ENCODE data around the gene CROCC2. TPM values are rescaled to one million over a fixed set of nuclear protein-coding genes. Genes with fewer than 3 reads are reported as not detected.

The CROCC2 gene
- polyA plus RNA-seq, 1 of the 3 experiments (the other 2 are of a cell fraction): not detected

DNA sequence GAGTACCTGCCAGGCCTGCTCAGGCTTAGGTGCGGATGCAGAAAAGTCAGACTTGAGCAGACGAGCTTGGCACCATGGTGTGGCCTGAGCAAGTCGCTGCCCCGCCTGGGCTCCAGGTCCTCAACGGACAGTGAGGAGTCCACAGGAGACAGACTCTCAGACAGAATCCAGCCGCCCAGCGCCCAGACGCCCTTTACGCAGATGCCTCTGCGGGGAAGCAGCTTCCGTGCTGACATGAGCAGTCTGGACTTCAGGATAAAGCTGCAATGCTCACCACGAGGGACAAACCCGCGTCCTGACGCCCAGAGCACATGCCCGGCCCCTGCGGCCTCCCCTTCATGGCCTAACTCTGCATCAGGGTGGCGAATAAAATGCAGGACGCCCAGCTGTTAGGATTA lies 6.7 kb upstream of the CROCC2 start:
- TF ChIP-seq GATA2 (CRISPR knock-in tag; IDR thresholded peaks at IDR 0.05): no peak
- no peak for TF ChIP-seq NRF1 (IDR thresholded peaks at IDR 0.05; ENCODE audit: low read depth, low read length)
- no peak for TF ChIP-seq MXI1 (IDR thresholded peaks at IDR 0.05; ENCODE audit: low read depth, low read length)
- TF ChIP-seq EZH2phosphoT487 (IDR thresholded peaks at IDR 0.05; ENCODE audit: borderline replicate concordance, low read depth): no peak
- no peak for TF ChIP-seq REST (IDR thresholded peaks at IDR 0.05; ENCODE audit: low read depth, low read length)
- TF ChIP-seq SMC3 (IDR thresholded peaks at IDR 0.05; ENCODE audit: low read depth, low read length): no peak
- no peak for TF ChIP-seq YY1 (IDR thresholded peaks at IDR 0.05; ENCODE audit: low read depth)
- no peak for TF ChIP-seq ELF1 (IDR thresholded peaks at IDR 0.05)
- no peak for TF ChIP-seq FOXM1 (IDR thresholded peaks at IDR 0.05; ENCODE audit: low read depth)
- no peak for TF ChIP-seq JUND (IDR thresholded peaks at IDR 0.05)
- no peak for TF ChIP-seq TEAD4 (IDR thresholded peaks at IDR 0.05; ENCODE audit: borderline replicate concordance, insufficient read depth)
- no peak for TF ChIP-seq SIN3A (IDR thresholded peaks at IDR 0.05; ENCODE audit: borderline replicate concordance, low read depth, low read length)
- TF ChIP-seq, protein P1, sequence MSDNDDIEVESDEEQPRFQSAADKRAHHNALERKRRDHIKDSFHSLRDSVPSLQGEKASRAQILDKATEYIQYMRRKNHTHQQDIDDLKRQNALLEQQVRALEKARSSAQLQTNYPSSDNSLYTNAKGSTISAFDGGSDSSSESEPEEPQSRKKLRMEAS (IDR thresholded peaks at IDR 0.05; ENCODE audit: low read depth): no peak
- no peak for TF ChIP-seq MEF2A (IDR thresholded peaks at IDR 0.05; ENCODE audit: borderline replicate concordance, low read depth)
- TF ChIP-seq POLR2AphosphoS5 (IDR thresholded peaks at IDR 0.05; ENCODE audit: low read depth, low read length): no peak
- TF ChIP-seq RXRA (IDR thresholded peaks at IDR 0.05; ENCODE audit: borderline replicate concordance, low read depth): no peak
- no peak for TF ChIP-seq USF2 (IDR thresholded peaks at IDR 0.05; ENCODE audit: borderline replicate concordance, low read depth, low read length)
- no peak for TF ChIP-seq RAD21 (IDR thresholded peaks at IDR 0.05; ENCODE audit: low read length)
- TF ChIP-seq ZBTB33 (IDR thresholded peaks at IDR 0.05; ENCODE audit: borderline replicate concordance, low read depth): no peak
- TF ChIP-seq IRF3 (IDR thresholded peaks at IDR 0.05; ENCODE audit: low read depth, low read length): no peak
- Histone ChIP-seq H2AFZ (ENCODE audit: low read depth) (no peak overlapping the region), H3K9me2 (no peaks in the 10 kb centered on the region), H4K20me1 (ENCODE audit: insufficient read depth) (no peaks in the 10 kb centered on the region), H3K4me2 (no peak overlapping the region), H3F3A (replicated peaks; ENCODE audit: insufficient read depth) (no peaks in the 10 kb centered on the region), H3K27me3 (ENCODE audit: insufficient read depth) (no peaks in the 10 kb centered on the region), H3K9ac (no peak overlapping the region), H3K36me3 (replicated peaks in 1 of 2; ENCODE audit: control insufficient read depth in 1 of 2, insufficient read depth in 2 of 2, low read length in 1 of 2) (no peaks in the 10 kb centered on the region), H3K4me3 (ENCODE audit: low read depth in 2 of 2, low read length in 1 of 2) (no peak overlapping the region), H3K4me1 (ENCODE audit: control insufficient read depth in 1 of 2, insufficient read depth in 2 of 2, low read depth in 1 of 2, low read length in 1 of 2) (peaks cover 0 to 34% of the 10 kb centered on the region in 2 experiments; a peak in 1 of 4 replicates), H3K79me2 (ENCODE audit: insufficient read depth) (no peaks in the 10 kb centered on the region), H3K27ac (ENCODE audit: low read depth in 2 of 2, low read length in 1 of 2) (no peak overlapping the region), H3K9me3 (no peaks in the 10 kb centered on the region)
- POLR2A ChIA-PET: no interaction called here
- CTCF ChIA-PET: interaction anchor here (1.0 to 4.1 kb wide), 5 partner anchors 10 to 84 kb away, joined by 3 to 29 read pairs (median 4); no protein-coding TSS in a partner anchor
- WGBS (ENCODE audit: low lambda C conversion rate): 77% methylated on average over 18 of the region's 19 CpGs
- DNase-seq: no peak
